Astrocyte of the cerebellum (primary cell): ENCODE data around the gene KATNAL1.
A peak's percentile ranks its signal among the peaks of the same experiment; 100 is the strongest.

ENCODE experiments used
- DNase-seq: peaks from one replicate; pipeline ENCODE4 v3.0.0-alpha.2; 2011; ENCODE audit warnings: low read depth
- H3K4me3 ChIP-seq: 2 replicates; pipeline ENCODE4 v1.5.1; 2011; ENCODE audit warnings: mild to moderate bottlenecking, low read depth, low read length, moderate library complexity
- in situ Hi-C: cut with HindIII; loops from 2 replicates; pipeline ENCODE4 v1.10.0; 2017; ENCODE audit warnings: low sequenced_read_pairs
- TF ChIP-seq, protein P1 (sequence below): IDR thresholded peaks from 2 replicates; pipeline ENCODE4 v1.5.1; 2012; ENCODE audit warnings: low read length, low read depth, moderate library complexity, mild to moderate bottlenecking; ENCODE audit errors: missing control alignments

Gene KATNAL1

GRCh38 chr13:30307194-30307970 lies at the start of gene KATNAL1:
KATNAL1 (minus strand) TSS chr13:30307551; CDS start chr13:30283777, 23,774 bp downstream.
- in situ Hi-C loops: no loop called here

GRCh38 chr13:30355839-30356238 lies 48.5 kb upstream of the KATNAL1 start:
- no peak overlapping the region for H3K4me3 ChIP-seq
- TF ChIP-seq, protein P1, sequence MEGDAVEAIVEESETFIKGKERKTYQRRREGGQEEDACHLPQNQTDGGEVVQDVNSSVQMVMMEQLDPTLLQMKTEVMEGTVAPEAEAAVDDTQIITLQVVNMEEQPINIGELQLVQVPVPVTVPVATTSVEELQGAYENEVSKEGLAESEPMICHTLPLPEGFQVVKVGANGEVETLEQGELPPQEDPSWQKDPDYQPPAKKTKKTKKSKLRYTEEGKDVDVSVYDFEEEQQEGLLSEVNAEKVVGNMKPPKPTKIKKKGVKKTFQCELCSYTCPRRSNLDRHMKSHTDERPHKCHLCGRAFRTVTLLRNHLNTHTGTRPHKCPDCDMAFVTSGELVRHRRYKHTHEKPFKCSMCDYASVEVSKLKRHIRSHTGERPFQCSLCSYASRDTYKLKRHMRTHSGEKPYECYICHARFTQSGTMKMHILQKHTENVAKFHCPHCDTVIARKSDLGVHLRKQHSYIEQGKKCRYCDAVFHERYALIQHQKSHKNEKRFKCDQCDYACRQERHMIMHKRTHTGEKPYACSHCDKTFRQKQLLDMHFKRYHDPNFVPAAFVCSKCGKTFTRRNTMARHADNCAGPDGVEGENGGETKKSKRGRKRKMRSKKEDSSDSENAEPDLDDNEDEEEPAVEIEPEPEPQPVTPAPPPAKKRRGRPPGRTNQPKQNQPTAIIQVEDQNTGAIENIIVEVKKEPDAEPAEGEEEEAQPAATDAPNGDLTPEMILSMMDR: no peak
- in situ Hi-C loops: no loop called here
- DNase-seq: no peak

More at GRCh38 chr13:30307194-30307970, at the start of gene KATNAL1:
- TF ChIP-seq, protein P1: no peak
- no peak for DNase-seq
- peak within 1 kb of the TSS; percentile 84 for H3K4me3 ChIP-seq

GRCh38 chr13:30355384-30355699 lies 48.0 kb upstream of the KATNAL1 start:
- H3K4me3 ChIP-seq: no peak overlapping the region
- DNase-seq: no peak
- TF ChIP-seq, protein P1: no peak
- in situ Hi-C loops: no loop called here

DNA sequence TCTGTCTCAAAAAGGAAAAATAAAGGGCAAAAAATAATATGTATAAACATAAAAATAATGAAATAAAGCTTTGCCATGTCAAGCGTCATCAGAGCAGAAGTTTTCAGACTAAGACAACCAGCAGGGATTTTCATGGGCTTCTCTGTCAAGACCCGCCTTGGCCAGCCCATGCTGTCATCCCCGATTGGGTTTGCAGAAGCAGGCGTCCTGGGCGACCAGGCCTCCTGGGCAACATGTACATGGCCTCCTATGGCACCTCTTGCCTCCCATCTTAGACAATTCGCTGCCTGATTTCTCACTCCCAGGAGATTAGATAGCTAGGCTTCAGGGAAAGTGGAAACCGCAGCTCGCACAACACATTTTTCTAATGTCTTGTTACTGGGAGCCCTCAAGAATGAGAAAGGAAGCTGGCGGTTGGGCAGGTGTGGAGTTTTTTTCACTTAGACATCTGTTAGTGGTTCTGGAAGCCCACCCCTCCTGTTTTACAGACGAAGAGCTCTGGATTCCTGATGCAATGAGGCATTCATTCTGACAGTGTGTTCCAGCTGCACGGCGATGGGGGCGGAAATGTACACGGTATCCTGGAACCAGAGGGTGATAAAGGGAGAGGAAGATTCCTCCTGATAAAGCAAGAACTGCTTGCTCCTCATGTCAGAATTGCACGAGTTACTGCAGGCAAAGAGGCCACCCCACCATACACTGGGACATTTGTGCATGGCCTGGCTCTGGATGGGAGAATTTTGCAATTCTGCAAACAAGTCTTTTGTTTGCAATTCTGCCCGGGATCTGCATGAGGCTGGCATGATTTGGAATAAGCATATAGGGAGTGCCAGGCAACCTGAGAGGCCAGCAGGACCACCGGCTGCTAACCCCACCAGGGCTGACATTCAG lies 47.4 kb upstream of the KATNAL1 start:
- TF ChIP-seq, protein P1: no peak
- no peak overlapping the region for H3K4me3 ChIP-seq
- no peak for DNase-seq
- in situ Hi-C loops: no loop called here

- H3K4me3 ChIP-seq: no peak overlapping the region
- in situ Hi-C loops: no loop called here
- no peak for DNase-seq
- TF ChIP-seq, protein P1: no peak
Measured at GRCh38 chr13:30353471-30354215, 46.3 kb upstream of the KATNAL1 start.

DNA sequence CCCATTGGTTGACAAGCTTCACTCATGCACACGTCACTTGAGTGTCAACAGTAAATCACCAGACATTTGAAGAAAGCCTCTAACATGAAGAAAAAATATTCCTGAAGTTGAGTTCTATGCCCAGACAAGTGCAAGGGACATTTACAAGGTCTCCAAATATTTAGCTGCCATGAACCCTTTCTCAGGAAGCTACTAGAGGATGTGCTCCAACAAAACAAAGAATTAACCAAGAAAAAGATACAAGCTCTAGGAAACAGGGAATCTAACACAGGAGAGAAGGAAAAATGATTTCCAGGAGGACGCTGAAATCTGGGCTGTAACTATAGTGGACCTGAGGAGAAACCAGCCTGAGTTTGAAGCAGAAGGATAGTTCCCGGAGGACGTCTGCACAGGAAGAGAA lies 45.7 kb upstream of the KATNAL1 start:
- in situ Hi-C loops: no loop called here
- no peak for DNase-seq
- no peak overlapping the region for H3K4me3 ChIP-seq
- TF ChIP-seq, protein P1: no peak
